K562 (cell line): ENCODE data around the gene ARHGEF6. TPM values are rescaled to one million over a fixed set of nuclear protein-coding genes. Genes with fewer than 3 reads are reported as not detected.

Experiments used
- ATAC-seq: fragments of 200-7000 bp; cut with Tn5 transposase; 3 replicates; pipeline ENCODE4 v1.9.1; 2020; ENCODE audit warnings: moderate library complexity
- BruUV-seq: library from RNA; stranded (reverse); fragments of 400-500 nt; replicated peaks from 2 replicates; lab custom pipeline; 2021; lab: Mats Ljungman, UMichigan
- CTCF ChIA-PET: fragments of 300-600 bp; formaldehyde crosslinking; extraction: SDS; loops from one replicate; lab custom pipeline; 2021; ENCODE audit warnings: low intra/inter-chr PET ratio; lab: Yijun Ruan, JAX
- POLR2A ChIA-PET: fragments of 300-600, 350-650 bp; sonication (Branson Sonifier 250); formaldehyde crosslinking; extraction: SDS; loops from one replicate; lab custom pipeline; 2021; ENCODE audit warnings: antibody characterized with exemption, inconsistent platforms; lab: Yijun Ruan, JAX
- DNase-seq, 4 experiments: peaks; one replicate each; pipeline versions ENCODE4 v3.0.0 to v3.0.0-alpha.2; 2011 to 2018; ENCODE audit warnings: low spot score in 3 of 4, mixed read lengths in 3 of 4; ENCODE audit errors: extremely low read depth in 1 of 4
- FAIRE-seq: peaks from 2 replicates; lab custom pipeline; 2011; peaks lifted over from hg19 to GRCh38; lab: Jason Lieb, UNC
- H2AFZ ChIP-seq: 2 replicates; pipeline ENCODE4 v1.6.0; 2011; ENCODE audit warnings: low read depth, low read length, control low read depth, inconsistent platforms
- H3K27ac ChIP-seq: fragments of 200-600 bp; 3 replicates; pipeline ENCODE4 v1.8.0; 2011; ENCODE audit warnings: low read depth, mild to moderate bottlenecking, control low read depth, inconsistent platforms, low read length, moderate library complexity, mixed read lengths; ENCODE audit errors: extremely low read depth
- H3K27me3 ChIP-seq, 2 experiments: fragments of 300-600 bp in 1 of 2; 2 replicates in 1 of 2; 3 replicates in 1 of 2; pipeline versions ENCODE4 v1.6.0 to v1.8.0; 2011; ENCODE audit warnings: inconsistent platforms in 2 of 2, low read length in 2 of 2, mild to moderate bottlenecking in 1 of 2, mixed read lengths in 1 of 2, moderate library complexity in 1 of 2; ENCODE audit not compliant: control insufficient read depth in 2 of 2, insufficient read depth in 2 of 2
- H3K36me3 ChIP-seq: fragments of 300-600 bp; 3 replicates; pipeline ENCODE4 v1.8.0; 2011; ENCODE audit warnings: mild to moderate bottlenecking, low read length, inconsistent platforms; ENCODE audit not compliant: control insufficient read depth, insufficient read depth
- H3K4me1 ChIP-seq, 2 experiments: fragments of 200-600 bp in 1 of 2; replicated peaks in 1 of 2; 2 replicates in 1 of 2; 3 replicates in 1 of 2; pipeline versions ENCODE4 v1.5.1 to v1.8.0; 2011; ENCODE audit warnings: inconsistent platforms in 2 of 2, low read length in 2 of 2, mild to moderate bottlenecking in 1 of 2, mixed read lengths in 1 of 2, moderate library complexity in 1 of 2; ENCODE audit not compliant: control insufficient read depth in 2 of 2, insufficient read depth in 2 of 2
- H3K4me2 ChIP-seq: 2 replicates; pipeline ENCODE4 v1.6.1; 2011; ENCODE audit warnings: low read length, control low read depth, inconsistent platforms, mixed read lengths; ENCODE audit not compliant: insufficient read depth
- H3K4me3 ChIP-seq: fragments of 200-600 bp; sonication (generic), shearing (Covaris generic); 2 replicates; pipeline ENCODE4 v1.5.1; 2016; ENCODE audit warnings: control low read depth, inconsistent platforms
- H3K79me2 ChIP-seq: fragments of 200-600 bp; 3 replicates; pipeline ENCODE4 v1.8.0; 2011; ENCODE audit warnings: low read length, inconsistent platforms; ENCODE audit not compliant: control insufficient read depth, insufficient read depth
- H3K9ac ChIP-seq, 2 experiments: 2 replicates each; pipeline versions ENCODE4 v1.6.0 to v1.6.1; 2011; ENCODE audit warnings: low read depth in 2 of 2, low read length in 2 of 2, control low read depth in 1 of 2, inconsistent platforms in 1 of 2, mild to moderate bottlenecking in 1 of 2, mixed read lengths in 1 of 2; ENCODE audit not compliant: insufficient read depth in 1 of 2
- H3K9me1 ChIP-seq: one replicate; pipeline ENCODE4 v1.6.0; 2011; ENCODE audit warnings: inconsistent platforms, mild to moderate bottlenecking, low read length, moderate library complexity; ENCODE audit not compliant: control insufficient read depth, insufficient read depth
- H3K9me3 ChIP-seq: replicated peaks from 2 replicates; pipeline ENCODE4 v1.5.1; 2011; ENCODE audit warnings: low read depth, low read length, inconsistent platforms; ENCODE audit not compliant: control insufficient read depth, insufficient read depth
- H4K20me1 ChIP-seq: replicated peaks from 2 replicates; pipeline ENCODE4 v1.6.1; 2011; ENCODE audit warnings: low read length, inconsistent platforms, mixed read lengths; ENCODE audit not compliant: control insufficient read depth, insufficient read depth
- ARID1B ChIP-seq: fragments of 450-650 bp; IDR thresholded peaks from 2 replicates; pipeline ENCODE4 v1.6.1; 2016; ENCODE audit warnings: antibody characterized with exemption, mild to moderate bottlenecking, inconsistent platforms
- ARID2 ChIP-seq: fragments of 450-650 bp; IDR thresholded peaks from 2 replicates; pipeline ENCODE4 v1.6.1; 2017; ENCODE audit warnings: antibody characterized with exemption, mild to moderate bottlenecking
- CBFA2T3 ChIP-seq: fragments of 450-650 bp; IDR thresholded peaks from 2 replicates; pipeline ENCODE4 v1.6.1; 2017
- CHD1 ChIP-seq: fragments of 200-600 bp; sonication (generic); IDR thresholded peaks from one replicate; pipeline ENCODE4 v1.6.1; 2012; ENCODE audit warnings: mild to moderate bottlenecking, moderate library complexity, low read length, inconsistent platforms
- ILK ChIP-seq: fragments of 450-650 bp; IDR thresholded peaks from 2 replicates; pipeline ENCODE4 v1.6.1; 2016; ENCODE audit warnings: missing genetic modification characterization, low read depth, mild to moderate bottlenecking, missing compliant biosample characterization, moderate library complexity, borderline replicate concordance
- NR2C2 ChIP-seq, 2 experiments: fragments of 200-800 bp in 1 of 2; sonication (Bioruptor generic) in 1 of 2; sonication (generic) in 1 of 2; formaldehyde crosslinking in 1 of 2; IDR thresholded peaks; 2 replicates each; pipeline versions ENCODE4 v1.6.1 to v1.8.0; 2016 to 2022; ENCODE audit warnings: mild to moderate bottlenecking in 1 of 2, missing compliant biosample characterization in 1 of 2, missing genetic modification characterization in 1 of 2, missing genetic modification reagents in 1 of 2
- PHB ChIP-seq: fragments of 250-450 bp; sonication (Bioruptor Pico); IDR thresholded peaks from 2 replicates; pipeline ENCODE4 v1.5.0; 2021
- RBBP5 ChIP-seq: fragments of 200-600 bp; sonication (generic); IDR thresholded peaks from 2 replicates; pipeline ENCODE4 v1.6.1; 2012; ENCODE audit warnings: borderline replicate concordance, mild to moderate bottlenecking, low read length, control low read depth, inconsistent platforms; ENCODE audit not compliant: insufficient read depth, poor library complexity, severe bottlenecking
- SETDB1 ChIP-seq: IDR thresholded peaks from one replicate; pipeline ENCODE4 v1.6.1; 2012; ENCODE audit warnings: low read length, control low read depth, inconsistent platforms
- SOX6 ChIP-seq: fragments of 450-650 bp; IDR thresholded peaks from 2 replicates; pipeline ENCODE4 v1.6.1; 2014; ENCODE audit warnings: mild to moderate bottlenecking
- SPI1 ChIP-seq: IDR thresholded peaks from 2 replicates; pipeline ENCODE4 v1.6.1; 2011; ENCODE audit warnings: low read depth, low read length, control low read depth, borderline replicate concordance
- SRSF9 ChIP-seq: fragments of 200-400 bp; formaldehyde crosslinking; IDR thresholded peaks from 2 replicates; pipeline ENCODE4 v1.6.1; 2017; ENCODE audit warnings: low read depth, low read length, borderline replicate concordance
- ZNF175 ChIP-seq: fragments of 200-800 bp; sonication (Bioruptor generic); IDR thresholded peaks from 2 replicates; pipeline ENCODE4 v1.6.1; 2016; ENCODE audit warnings: low read depth, mild to moderate bottlenecking, missing genetic modification characterization, missing compliant biosample characterization
- ZNF445 ChIP-seq: fragments of 250-450 bp; sonication (Bioruptor Pico); IDR thresholded peaks from 2 replicates; pipeline ENCODE4 v1.4.0; 2020; ENCODE audit warnings: low read depth, mild to moderate bottlenecking, moderate library complexity
- ZZZ3 ChIP-seq: fragments of 450-650 bp; IDR thresholded peaks from 2 replicates; pipeline ENCODE4 v1.6.1; 2016; ENCODE audit warnings: antibody characterized with exemption, mild to moderate bottlenecking, moderate library complexity
- WGBS: fragments of 100-300 bp; shearing (Covaris generic); methylation state at CpG from one replicate; pipeline ENCODE4 v1.1.6; 2016; ENCODE audit warnings: low coverage, mixed read lengths; ENCODE audit not compliant: insufficient coverage; ENCODE audit errors: missing lambda C conversion rate; 5-methylcytosine and 5-hydroxymethylcytosine counted together
- in situ Hi-C: fragments of 300-500 bp; cut with MboI; formaldehyde crosslinking; loops from 4 replicates; pipeline ENCODE4 v1.15.0; 2018; ENCODE audit warnings: inconsistent platforms, mixed read lengths
- intact Hi-C: fragments of 100-400 bp; cut with micrococcal nuclease; formaldehyde crosslinking; loops from 2 replicates; pipeline ENCODE4 v1.14.2; 2022
- polyA plus RNA-seq, 8 experiments: library from polyadenylated mRNA; depleted of rRNA in 4 of 8; stranded (reverse) in 5 of 8; unstranded in 3 of 8; fragments of >200 nt; fragmentation: Nextera tagmentation in 2 of 8; fragmentation: Illumina TruSeq in 1 of 8; extraction: Ambion mirVana in 2 of 8; extraction: Trizol in 1 of 8; gene quantifications; 2 replicates each; pipeline versions ENCODE4 v1.2.1 to v1.2.3, GENCODE V29; 2011 to 2014; ENCODE audit warnings: inconsistent platforms in 1 of 8, missing spikeins in 1 of 8
- total RNA-seq, 7 experiments: library from RNA; depleted of rRNA in 6 of 7; stranded (reverse); fragments of >200 nt in 6 of 7; fragmentation: Illumina TruSeq in 2 of 7; extraction: Trizol in 2 of 7; gene quantifications; 2 replicates each; pipeline versions ENCODE4 v1.2.1 to v1.2.3, GENCODE V29; 2011 to 2021; ENCODE audit warnings: low replicate concordance in 1 of 7
- TF ChIP-seq, protein P1 (sequence below): fragments of 200-800 bp; sonication (Bioruptor generic); IDR thresholded peaks from 2 replicates; pipeline ENCODE4 v1.6.1; 2017; ENCODE audit warnings: missing genetic modification characterization, missing compliant biosample characterization
- TF ChIP-seq, protein P2 (sequence below): fragments of 250-450 bp; sonication (Bioruptor Pico); IDR thresholded peaks from 2 replicates; pipeline ENCODE4 v1.5.0; 2021; ENCODE audit warnings: mild to moderate bottlenecking, moderate library complexity
- TF ChIP-seq, protein P3 (sequence below): sonication (generic); formaldehyde crosslinking; IDR thresholded peaks from 2 replicates; pipeline ENCODE4 v1.9.0; 2022; ENCODE audit warnings: mild to moderate bottlenecking, missing genetic modification reagents

Gene ARHGEF6
- total and polyA plus RNA-seq, 9 of the 15 experiments (the other 6 are each of a cell fraction or from before 2014, with no cell fraction given) = 2.9 to 22.1 (median 13.3) TPM

DNA sequence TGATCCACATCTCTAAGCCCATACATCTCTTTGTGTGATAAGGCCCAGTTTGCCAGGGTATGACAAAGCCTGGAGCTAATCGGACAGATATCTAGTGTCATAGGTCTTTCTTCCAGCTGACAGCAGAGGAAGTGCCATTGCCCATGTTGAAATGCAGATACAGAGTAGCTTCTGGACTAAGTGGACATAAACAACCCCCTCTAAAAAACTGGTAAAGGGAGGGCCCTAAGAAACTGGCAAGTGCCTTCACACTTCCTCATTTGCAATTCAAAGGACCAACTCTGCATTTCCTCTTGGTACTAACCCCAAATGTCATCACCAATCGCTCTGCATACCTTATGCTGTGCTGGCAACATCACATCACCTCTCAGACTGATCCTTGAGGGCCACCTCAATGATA lies 20.8 kb downstream of the ARHGEF6 start:
- ChIA-PET CTCF (no interaction called here), POLR2A (interaction anchor here (1.3 to 1.8 kb wide), 2 partner anchors 15 to 121 kb away, joined by 5 read pairs; partner anchors contain the start of gene RBMX)
- 11% methylated on average over 2 of the region's 2 CpGs for WGBS
- BruUV-seq = no TSS peak
- H3K9ac ChIP-seq = no peak overlapping the region
- no peak overlapping the region for H2AFZ ChIP-seq
- no peak for FAIRE-seq
- no peak overlapping the region; the same call in 2 of the 3 replicates for H3K27ac ChIP-seq
- no peaks in the 10 kb centered on the region; the same call in 1 of the 2 replicates for H3K9me3 ChIP-seq
- no peaks in the 10 kb centered on the region; the same call in 2 of the 3 replicates for H3K36me3 ChIP-seq
- no peak overlapping the region for H3K4me3 ChIP-seq
- ATAC-seq = peak; percentile 23; the same call in 1 of the 3 replicates
- DNase-seq = peak in 1 of 4 experiments; percentile 15
- peaks cover 0 to 7% of the 10 kb centered on the region in 2 experiments; a peak in 1 of 5 replicates for H3K4me1 ChIP-seq
- no peak overlapping the region; the same call in 1 of the 2 replicates for H3K4me2 ChIP-seq
- H3K9me1 ChIP-seq = no peaks in the 10 kb centered on the region
- intact Hi-C loops = no loop called here
- in situ Hi-C loops = no loop called here
- H3K79me2 ChIP-seq = no peaks in the 10 kb centered on the region
- no peaks in the 10 kb centered on the region for H3K27me3 ChIP-seq
- H4K20me1 ChIP-seq = no peaks in the 10 kb centered on the region
- TF ChIP-seq SPI1 (peak; percentile 95), ZNF445 (no peak), PHB (no peak), ZNF175 (CRISPR knock-in tag) (no peak), SETDB1 (no peak), ARID2 (no peak), ARID1B (peak; percentile 39; the same call in 1 of the 2 replicates), SRSF9 (no peak), ZZZ3 (no peak), RBBP5 (no peak), CHD1 (no peak), ILK (no peak), CBFA2T3 (peak; percentile 57; the same call in 1 of the 2 replicates), NR2C2 (CRISPR knock-in tag; IDR thresholded peaks at IDR 0.05) (no peak), NR2C2 (tag; IDR thresholded peaks at IDR 0.05) (peak; percentile 61; the same call in 1 of the 2 replicates), SOX6 (peak; percentile 72)
- TF ChIP-seq, protein P1, sequence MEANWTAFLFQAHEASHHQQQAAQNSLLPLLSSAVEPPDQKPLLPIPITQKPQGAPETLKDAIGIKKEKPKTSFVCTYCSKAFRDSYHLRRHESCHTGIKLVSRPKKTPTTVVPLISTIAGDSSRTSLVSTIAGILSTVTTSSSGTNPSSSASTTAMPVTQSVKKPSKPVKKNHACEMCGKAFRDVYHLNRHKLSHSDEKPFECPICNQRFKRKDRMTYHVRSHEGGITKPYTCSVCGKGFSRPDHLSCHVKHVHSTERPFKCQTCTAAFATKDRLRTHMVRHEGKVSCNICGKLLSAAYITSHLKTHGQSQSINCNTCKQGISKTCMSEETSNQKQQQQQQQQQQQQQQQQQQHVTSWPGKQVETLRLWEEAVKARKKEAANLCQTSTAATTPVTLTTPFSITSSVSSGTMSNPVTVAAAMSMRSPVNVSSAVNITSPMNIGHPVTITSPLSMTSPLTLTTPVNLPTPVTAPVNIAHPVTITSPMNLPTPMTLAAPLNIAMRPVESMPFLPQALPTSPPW (CRISPR knock-in tag) = peak; percentile 37; the same call in 1 of the 2 replicates
- TF ChIP-seq, protein P2, sequence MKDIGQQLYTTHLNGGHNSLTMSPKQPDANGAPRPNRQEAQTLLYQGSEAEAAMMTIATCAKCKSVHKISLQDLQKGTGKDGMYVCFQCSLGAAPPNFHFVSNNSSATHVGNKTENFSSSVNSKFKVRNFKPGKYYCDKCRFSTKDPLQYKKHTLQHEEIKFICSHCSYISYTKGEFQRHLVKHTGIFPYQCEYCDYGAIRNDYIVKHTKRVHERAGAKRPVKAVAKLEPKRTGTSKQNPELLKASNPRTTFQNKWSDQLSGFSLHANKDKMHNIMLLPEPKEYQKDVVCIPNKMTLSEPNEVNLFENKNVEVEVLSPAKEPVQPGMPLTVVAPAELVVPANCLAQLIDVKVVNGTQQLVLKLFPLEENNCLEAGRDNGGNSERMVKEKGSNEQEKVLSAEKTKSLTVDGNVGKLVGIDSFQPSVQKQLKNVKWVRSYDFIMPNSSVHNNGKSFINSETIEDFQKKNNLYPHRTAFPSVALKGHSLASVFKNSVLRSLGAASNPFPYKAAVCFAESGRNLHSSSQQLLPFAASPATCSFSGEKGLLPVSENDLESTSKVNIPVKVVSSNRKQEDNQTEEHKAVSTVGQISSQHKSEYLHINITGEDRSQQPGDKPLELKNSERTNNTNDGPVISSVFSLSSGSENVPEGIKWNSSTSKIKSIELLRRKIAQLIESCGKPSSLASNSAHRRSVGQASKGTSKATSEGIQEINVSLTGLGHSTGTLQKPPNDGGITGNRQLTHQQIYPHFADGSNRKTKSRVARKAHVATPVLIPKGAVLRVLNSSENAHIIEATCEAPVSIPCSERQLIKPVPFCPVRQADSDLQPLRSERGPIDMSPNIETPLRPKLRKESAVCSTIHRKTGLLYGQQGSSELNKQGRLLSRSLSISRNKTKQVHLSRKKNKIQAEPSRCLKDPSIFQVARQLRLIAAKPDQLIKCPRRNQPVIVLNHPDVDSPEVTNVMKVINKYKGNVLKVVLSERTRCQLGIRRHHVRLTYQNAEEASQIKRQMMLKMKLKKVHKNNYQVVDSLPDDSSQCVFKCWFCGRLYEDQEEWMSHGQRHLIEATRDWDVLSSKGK (CRISPR knock-in tag) = no peak
- TF ChIP-seq, protein P3, sequence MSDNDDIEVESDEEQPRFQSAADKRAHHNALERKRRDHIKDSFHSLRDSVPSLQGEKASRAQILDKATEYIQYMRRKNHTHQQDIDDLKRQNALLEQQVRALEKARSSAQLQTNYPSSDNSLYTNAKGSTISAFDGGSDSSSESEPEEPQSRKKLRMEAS (CRISPR knock-in tag) = no peak
